GM23338 (cell line): ENCODE results near the gene ADGRF1. TPM values are rescaled to one million over a fixed set of nuclear protein-coding genes. Genes with fewer than 3 reads are reported as not detected.

Experiments used
- ATAC-seq: fragments of 200-7000 bp; cut with Tn5 transposase; 3 replicates; pipeline ENCODE4 v1.9.1; 2020
- DNase-seq: peaks from one replicate; pipeline ENCODE4 v3.0.0-alpha.2; 2015; ENCODE audit warnings: low spot score
- H2AFZ ChIP-seq: fragments of 200-600 bp; sonication (generic); 2 replicates; pipeline ENCODE4 v1.8.0; 2016; ENCODE audit warnings: antibody characterized with exemption, mild to moderate bottlenecking, moderate library complexity
- H3F3A ChIP-seq: fragments of 200-600 bp; sonication (generic); replicated peaks from 2 replicates; pipeline ENCODE4 v1.8.0; 2017; ENCODE audit warnings: antibody characterized with exemption, mixed run types, low read depth
- H3K27ac ChIP-seq: fragments of 200-600 bp; sonication (generic); 2 replicates; pipeline ENCODE4 v1.6.1; 2016; ENCODE audit warnings: low read depth
- H3K27me3 ChIP-seq: fragments of 200-600 bp; sonication (generic); 2 replicates; pipeline ENCODE4 v1.8.0; 2016; ENCODE audit warnings: mild to moderate bottlenecking, mixed run types, moderate library complexity; ENCODE audit not compliant: insufficient read depth
- H3K36me3 ChIP-seq: fragments of 200-600 bp; sonication (generic); 2 replicates; pipeline ENCODE4 v1.8.0; 2016; ENCODE audit warnings: mild to moderate bottlenecking; ENCODE audit not compliant: insufficient read depth
- H3K4me1 ChIP-seq: fragments of 200-600 bp; sonication (generic); 2 replicates; pipeline ENCODE4 v1.8.0; 2016; ENCODE audit warnings: mild to moderate bottlenecking, moderate library complexity; ENCODE audit not compliant: insufficient read depth
- H3K4me2 ChIP-seq: fragments of 200-600 bp; sonication (generic); 2 replicates; pipeline ENCODE4 v1.7.1; 2017; ENCODE audit warnings: mixed run types
- H3K4me3 ChIP-seq: fragments of 200-600 bp; sonication (generic); 2 replicates; pipeline ENCODE4 v1.6.1; 2016; ENCODE audit warnings: mixed run types
- H3K79me2 ChIP-seq: fragments of 200-600 bp; sonication (generic); replicated peaks from 2 replicates; pipeline ENCODE4 v1.8.0; 2017; ENCODE audit warnings: mild to moderate bottlenecking; ENCODE audit not compliant: insufficient read depth
- H3K9me2 ChIP-seq: fragments of 200-600 bp; sonication (generic); 2 replicates; pipeline ENCODE4 v1.8.0; 2017; ENCODE audit not compliant: insufficient read depth
- H4K20me1 ChIP-seq: fragments of 200-600 bp; sonication (generic); replicated peaks from 2 replicates; pipeline ENCODE4 v1.8.0; 2017; ENCODE audit warnings: mild to moderate bottlenecking; ENCODE audit not compliant: insufficient read depth
- H3K27ac Mint-ChIP-seq: 2 replicates; pipeline ENCODE4 v1.8.0; 2020; ENCODE audit warnings: inconsistent platforms, mild to moderate bottlenecking, moderate library complexity, mixed read lengths
- H3K27me3 Mint-ChIP-seq: 3 replicates; pipeline ENCODE4 v1.8.0; 2022; ENCODE audit warnings: low read depth, mild to moderate bottlenecking, moderate library complexity, mixed read lengths, inconsistent platforms; ENCODE audit not compliant: insufficient read depth, poor library complexity
- H3K36me3 Mint-ChIP-seq: 3 replicates; pipeline ENCODE4 v1.8.0; 2021; ENCODE audit warnings: low read depth, mild to moderate bottlenecking, inconsistent platforms, moderate library complexity, mixed read lengths
- H3K4me1 Mint-ChIP-seq: 3 replicates; pipeline ENCODE4 v1.8.0; 2020; ENCODE audit warnings: mild to moderate bottlenecking, inconsistent platforms, mixed read lengths
- H3K4me3 Mint-ChIP-seq: 3 replicates; pipeline ENCODE4 v1.8.0; 2021; ENCODE audit warnings: moderate library complexity, mild to moderate bottlenecking, inconsistent platforms, mixed read lengths
- H3K9me3 Mint-ChIP-seq: 3 replicates; pipeline ENCODE4 v1.8.0; 2020; ENCODE audit warnings: moderate library complexity, mild to moderate bottlenecking, inconsistent platforms, mixed read lengths
- EZH2 ChIP-seq: fragments of 200-600 bp; sonication (generic); IDR thresholded peaks from one replicate; pipeline ENCODE4 v1.8.0; 2017; ENCODE audit warnings: antibody characterized with exemption, mild to moderate bottlenecking, low read depth; ENCODE audit not compliant: unreplicated experiment
- EZH2phosphoT487 ChIP-seq: fragments of 200-600 bp; sonication (generic); IDR thresholded peaks from one replicate; pipeline ENCODE4 v1.8.1; 2018; ENCODE audit warnings: antibody characterized with exemption; ENCODE audit not compliant: unreplicated experiment
- STAT1 ChIP-seq: IDR thresholded peaks from one replicate; pipeline ENCODE4 v1.6.1; 2016; ENCODE audit warnings: antibody characterized with exemption; ENCODE audit not compliant: unreplicated experiment
- ZNF114 ChIP-seq: fragments of 250-450 bp; sonication (Bioruptor Pico); IDR thresholded peaks from 2 replicates; pipeline ENCODE4 v1.5.0; 2020; ENCODE audit warnings: mild to moderate bottlenecking, moderate library complexity
- ZNF331 ChIP-seq: fragments of 250-450 bp; sonication (Bioruptor Pico); IDR thresholded peaks from 2 replicates; pipeline ENCODE4 v1.5.0; 2020; ENCODE audit warnings: low read depth, mild to moderate bottlenecking, moderate library complexity
- polyA plus RNA-seq: library from polyadenylated mRNA; unstranded; fragments of >200 nt; fragmentation: Nextera tagmentation; extraction: Ambion mirVana; gene quantifications from 2 replicates; pipeline ENCODE4 v1.2.1, GENCODE V29; 2016
- total RNA-seq: library from RNA; depleted of rRNA; stranded (reverse); fragments of >200 nt; shearing (Covaris generic); gene quantifications from 2 replicates; pipeline ENCODE4 v1.2.3, GENCODE V29; 2014
- TF ChIP-seq, protein P1 (sequence below): IDR thresholded peaks from one replicate; pipeline ENCODE4 v1.6.1; 2018; ENCODE audit warnings: antibody characterized with exemption; ENCODE audit not compliant: unreplicated experiment
- TF ChIP-seq, protein P2 (sequence below), 2 experiments: fragments of 200-600 bp in 1 of 2; sonication (generic) in 1 of 2; conservative IDR thresholded peaks; 2 replicates each; pipeline versions ENCODE4 v1.5.1 to v1.6.1; 2016 to 2017; ENCODE audit warnings: antibody characterized with exemption in 2 of 2, low read depth in 2 of 2, mild to moderate bottlenecking in 2 of 2, moderate library complexity in 1 of 2

The ADGRF1 gene
- total and polyA plus RNA-seq, 2 experiments from 2014 or later, result not detected

GRCh38 chr6:47004463-47004862 is 37.7 kb downstream of the ADGRF1 start:
- no peak for DNase-seq
- no peak for ATAC-seq

DNA sequence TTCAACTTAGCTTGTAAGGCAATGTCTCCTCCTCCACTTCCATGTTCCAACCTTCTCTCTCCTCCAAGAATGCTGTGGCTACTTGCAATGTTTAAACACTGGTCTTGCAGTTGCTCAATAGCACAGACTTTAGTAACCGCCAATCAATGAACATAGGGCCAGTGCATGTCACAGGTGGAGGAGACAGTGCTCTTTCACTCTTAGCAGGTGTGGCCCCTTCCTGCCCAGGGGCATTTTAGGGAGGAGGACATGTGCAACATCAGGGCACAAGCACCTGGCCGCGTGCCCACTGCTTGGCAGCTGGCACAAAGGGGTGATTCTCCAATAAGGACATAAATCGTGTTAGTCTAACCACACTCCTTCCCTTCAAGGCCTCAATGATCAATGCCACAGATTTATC is 41.3 kb downstream of the ADGRF1 start:
- Mint-ChIP-seq H3K4me3 (no peak overlapping the region), H3K9me3 (no peaks in the 10 kb centered on the region), H3K4me1 (no peaks in the 10 kb centered on the region), H3K27ac (no peak overlapping the region), H3K27me3 (peaks cover 1% of the 10 kb centered on the region), H3K36me3 (no peaks in the 10 kb centered on the region)
- no peak overlapping the region for H3K4me3 ChIP-seq
- no peaks in the 10 kb centered on the region for H3K27me3 ChIP-seq
- no peaks in the 10 kb centered on the region for H3K36me3 ChIP-seq
- H3K79me2 ChIP-seq, result no peaks in the 10 kb centered on the region
- H3K9me2 ChIP-seq, result 0 out of 2 replicates have a peak, but pooled peaks cover 7% of the 10 kb centered on the region
- H4K20me1 ChIP-seq, result no peaks in the 10 kb centered on the region
- DNase-seq, result no peak
- no peak overlapping the region for H3K27ac ChIP-seq
- no peak overlapping the region for H2AFZ ChIP-seq
- ATAC-seq, result no peak
- H3F3A ChIP-seq, result no peaks in the 10 kb centered on the region
- no peak overlapping the region for H3K4me2 ChIP-seq
- no peaks in the 10 kb centered on the region for H3K4me1 ChIP-seq
- TF ChIP-seq STAT1 (no peak), ZNF114 (CRISPR knock-in tag) (no peak)
- TF ChIP-seq, protein P1, sequence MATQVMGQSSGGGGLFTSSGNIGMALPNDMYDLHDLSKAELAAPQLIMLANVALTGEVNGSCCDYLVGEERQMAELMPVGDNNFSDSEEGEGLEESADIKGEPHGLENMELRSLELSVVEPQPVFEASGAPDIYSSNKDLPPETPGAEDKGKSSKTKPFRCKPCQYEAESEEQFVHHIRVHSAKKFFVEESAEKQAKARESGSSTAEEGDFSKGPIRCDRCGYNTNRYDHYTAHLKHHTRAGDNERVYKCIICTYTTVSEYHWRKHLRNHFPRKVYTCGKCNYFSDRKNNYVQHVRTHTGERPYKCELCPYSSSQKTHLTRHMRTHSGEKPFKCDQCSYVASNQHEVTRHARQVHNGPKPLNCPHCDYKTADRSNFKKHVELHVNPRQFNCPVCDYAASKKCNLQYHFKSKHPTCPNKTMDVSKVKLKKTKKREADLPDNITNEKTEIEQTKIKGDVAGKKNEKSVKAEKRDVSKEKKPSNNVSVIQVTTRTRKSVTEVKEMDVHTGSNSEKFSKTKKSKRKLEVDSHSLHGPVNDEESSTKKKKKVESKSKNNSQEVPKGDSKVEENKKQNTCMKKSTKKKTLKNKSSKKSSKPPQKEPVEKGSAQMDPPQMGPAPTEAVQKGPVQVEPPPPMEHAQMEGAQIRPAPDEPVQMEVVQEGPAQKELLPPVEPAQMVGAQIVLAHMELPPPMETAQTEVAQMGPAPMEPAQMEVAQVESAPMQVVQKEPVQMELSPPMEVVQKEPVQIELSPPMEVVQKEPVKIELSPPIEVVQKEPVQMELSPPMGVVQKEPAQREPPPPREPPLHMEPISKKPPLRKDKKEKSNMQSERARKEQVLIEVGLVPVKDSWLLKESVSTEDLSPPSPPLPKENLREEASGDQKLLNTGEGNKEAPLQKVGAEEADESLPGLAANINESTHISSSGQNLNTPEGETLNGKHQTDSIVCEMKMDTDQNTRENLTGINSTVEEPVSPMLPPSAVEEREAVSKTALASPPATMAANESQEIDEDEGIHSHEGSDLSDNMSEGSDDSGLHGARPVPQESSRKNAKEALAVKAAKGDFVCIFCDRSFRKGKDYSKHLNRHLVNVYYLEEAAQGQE, result no peak

More at GRCh38 chr6:47004463-47004862, 37.7 kb downstream of the ADGRF1 start:
- no peaks in the 10 kb centered on the region for H3K27me3 Mint-ChIP-seq
- Histone ChIP-seq H3K79me2 (no peaks in the 10 kb centered on the region), H3F3A (no peaks in the 10 kb centered on the region), H2AFZ (no peak overlapping the region), H3K4me1 (no peaks in the 10 kb centered on the region), H3K4me2 (no peak overlapping the region), H3K27me3 (no peaks in the 10 kb centered on the region), H3K27ac (no peak overlapping the region), H3K36me3 (no peaks in the 10 kb centered on the region), H3K4me3 (no peak overlapping the region), H3K9me2 (peaks cover 3% of the 10 kb centered on the region; the same call in 1 of the 2 replicates), H4K20me1 (no peaks in the 10 kb centered on the region)
- H3K4me1 Mint-ChIP-seq, result no peaks in the 10 kb centered on the region
- no peaks in the 10 kb centered on the region for H3K9me3 Mint-ChIP-seq
- no peak for TF ChIP-seq EZH2
- no peak for TF ChIP-seq ZNF331
- TF ChIP-seq EZH2phosphoT487, result no peak
- TF ChIP-seq, protein P2, sequence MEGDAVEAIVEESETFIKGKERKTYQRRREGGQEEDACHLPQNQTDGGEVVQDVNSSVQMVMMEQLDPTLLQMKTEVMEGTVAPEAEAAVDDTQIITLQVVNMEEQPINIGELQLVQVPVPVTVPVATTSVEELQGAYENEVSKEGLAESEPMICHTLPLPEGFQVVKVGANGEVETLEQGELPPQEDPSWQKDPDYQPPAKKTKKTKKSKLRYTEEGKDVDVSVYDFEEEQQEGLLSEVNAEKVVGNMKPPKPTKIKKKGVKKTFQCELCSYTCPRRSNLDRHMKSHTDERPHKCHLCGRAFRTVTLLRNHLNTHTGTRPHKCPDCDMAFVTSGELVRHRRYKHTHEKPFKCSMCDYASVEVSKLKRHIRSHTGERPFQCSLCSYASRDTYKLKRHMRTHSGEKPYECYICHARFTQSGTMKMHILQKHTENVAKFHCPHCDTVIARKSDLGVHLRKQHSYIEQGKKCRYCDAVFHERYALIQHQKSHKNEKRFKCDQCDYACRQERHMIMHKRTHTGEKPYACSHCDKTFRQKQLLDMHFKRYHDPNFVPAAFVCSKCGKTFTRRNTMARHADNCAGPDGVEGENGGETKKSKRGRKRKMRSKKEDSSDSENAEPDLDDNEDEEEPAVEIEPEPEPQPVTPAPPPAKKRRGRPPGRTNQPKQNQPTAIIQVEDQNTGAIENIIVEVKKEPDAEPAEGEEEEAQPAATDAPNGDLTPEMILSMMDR (conservative IDR thresholded peaks at IDR 0.05; ENCODE audit: low read depth in 2 of 2), result no peak
- H3K27ac Mint-ChIP-seq, result no peak overlapping the region
- H3K36me3 Mint-ChIP-seq, result no peaks in the 10 kb centered on the region
- no peak overlapping the region for H3K4me3 Mint-ChIP-seq
